ENCODE data around the gene LDB3.

The LDB3 gene

GRCh38 chr10:86686972-86687371, 18.7 kb downstream of the LDB3 start:
- no peak for DNase-seq (ENCODE audit: low spot score)

- DNase-seq (ENCODE audit: low spot score), result no peak
Measured at GRCh38 chr10:86687750-86688149, 19.4 kb downstream of the LDB3 start.

- DNase-seq (ENCODE audit: low spot score), result no peak
Measured at GRCh38 chr10:86688398-86688921, 20.1 kb downstream of the LDB3 start.

- no peak for DNase-seq (ENCODE audit: low spot score)
Measured at GRCh38 chr10:86689146-86689545, 20.8 kb downstream of the LDB3 start.

- DNase-seq (ENCODE audit: low spot score), result no peak
Measured at GRCh38 chr10:86690231-86690630, 21.9 kb downstream of the LDB3 start.

- no peak for DNase-seq (ENCODE audit: low spot score)
Measured at GRCh38 chr10:86690657-86691084, 22.4 kb downstream of the LDB3 start.

- no peak for DNase-seq (ENCODE audit: low spot score)
Measured at GRCh38 chr10:86691333-86692022, 23.2 kb downstream of the LDB3 start.

- DNase-seq (ENCODE audit: low spot score), result no peak
Measured at GRCh38 chr10:86692023-86692514, 23.8 kb downstream of the LDB3 start.

GRCh38 chr10:86692664-86693063, 24.4 kb downstream of the LDB3 start:
- no peak for DNase-seq (ENCODE audit: low spot score)

- no peak for DNase-seq (ENCODE audit: low spot score)
Measured at GRCh38 chr10:86693275-86693674, 25.0 kb downstream of the LDB3 start.

GRCh38 chr10:86693721-86694369, 25.5 kb downstream of the LDB3 start:
- no peak for DNase-seq (ENCODE audit: low spot score)

- DNase-seq (ENCODE audit: low spot score), result no peak
Measured at GRCh38 chr10:86698207-86698940, 30.1 kb downstream of the LDB3 start.

GRCh38 chr10:86699125-86699524, 30.8 kb downstream of the LDB3 start:
- DNase-seq (ENCODE audit: low spot score), result no peak

GRCh38 chr10:86699541-86699940, 31.2 kb downstream of the LDB3 start:
- DNase-seq (ENCODE audit: low spot score), result no peak

GRCh38 chr10:86699991-86700840, 31.9 kb downstream of the LDB3 start:
- DNase-seq (ENCODE audit: low spot score), result no peak

- no peak for DNase-seq (ENCODE audit: low spot score)
Measured at GRCh38 chr10:86700851-86701617, 32.7 kb downstream of the LDB3 start.

- no peak for DNase-seq (ENCODE audit: low spot score)
Measured at GRCh38 chr10:86703176-86703575, 34.9 kb downstream of the LDB3 start.

- DNase-seq (ENCODE audit: low spot score), result no peak
Measured at GRCh38 chr10:86705139-86705538, 36.8 kb downstream of the LDB3 start.

- DNase-seq (ENCODE audit: low spot score), result no peak
Measured at GRCh38 chr10:86705905-86706304, 37.6 kb downstream of the LDB3 start.

GRCh38 chr10:86706401-86706841, 38.1 kb downstream of the LDB3 start:
- DNase-seq (ENCODE audit: low spot score), result no peak

GRCh38 chr10:86706977-86707376, 38.7 kb downstream of the LDB3 start:
- DNase-seq (ENCODE audit: low spot score), result no peak
